Measurements from ENCODE around the gene SYVN1. TPM values are rescaled to one million over a fixed set of nuclear protein-coding genes. Genes with fewer than 3 reads are reported as not detected.
"Not testable (repeated sequence)": the region's sequence is repeated elsewhere in the genome, so short reads cannot be mapped to it uniquely, and the experiment has no call there.

The SYVN1 gene
- total RNA-seq, 2 donors from 2014 or later = 29.1 to 52.0 TPM

GRCh38 chr11:65180877-65181568 lies 46.7 kb upstream of the SYVN1 start:
- Histone ChIP-seq H3K4me1 (peaks cover 0 to 23% of the 10 kb centered on the region in 2 donors), H3K4me3 (peak overlapping the region; percentile 79 to 90), H3K9me3 (no peaks in the 10 kb centered on the region), H3K27ac (peak overlapping the region; percentile 89 to 95), H3K27me3 (no peaks in the 10 kb centered on the region), H3K36me3 (peaks cover 8% of the 10 kb centered on the region)
- peak; percentile 21 to 63 for TF ChIP-seq CTCF (IDR thresholded peaks at IDR 0.05)
- DNase-seq (ENCODE audit: low spot score) = no peak

GRCh38 chr11:65174571-65175010 lies 40.3 kb upstream of the SYVN1 start:
- H3K27ac ChIP-seq = not testable (repeated sequence)

GRCh38 chr11:65172600-65172999 lies 38.3 kb upstream of the SYVN1 start:
- Histone ChIP-seq H3K27ac (no peak overlapping the region), H3K9me3 (no peaks in the 10 kb centered on the region), H3K36me3 (no peaks in the 10 kb centered on the region), H3K4me1 (no peaks in the 10 kb centered on the region), H3K4me3 (no peak overlapping the region), H3K27me3 (no peaks in the 10 kb centered on the region)
- DNase-seq (ENCODE audit: low spot score) = no peak
- TF ChIP-seq CTCF (IDR thresholded peaks at IDR 0.05) = no peak

More at GRCh38 chr11:65174571-65175010, 40.3 kb upstream of the SYVN1 start:
- not testable (repeated sequence) for DNase-seq (ENCODE audit: low spot score); H3K4me3 ChIP-seq; H3K4me1 ChIP-seq; H3K27me3 ChIP-seq; H3K9me3 ChIP-seq; H3K36me3 ChIP-seq

- Histone ChIP-seq H3K4me3 (no peak within 1 kb of the TSS), H3K36me3 (no peaks in the 10 kb centered on the region), H3K4me1 (no peaks in the 10 kb centered on the region), H3K9me3 (no peaks in the 10 kb centered on the region), H3K27me3 (no peaks in the 10 kb centered on the region), H3K27ac (no peak within 1 kb of the TSS)
- no peak for DNase-seq (ENCODE audit: low spot score)
- no peak for TF ChIP-seq CTCF (IDR thresholded peaks at IDR 0.05)
Measured at GRCh38 chr11:65170058-65170534, 35.8 kb upstream of the SYVN1 start, which contains the start of gene SPDYC. SPDYC (plus strand) TSS chr11:65170233; CDS start chr11:65171358, 1,125 bp downstream.

- no peaks in the 10 kb centered on the region for H3K4me1 ChIP-seq
- H3K9me3 ChIP-seq = no peaks in the 10 kb centered on the region
- DNase-seq (ENCODE audit: low spot score) = no peak
- H3K36me3 ChIP-seq = no peaks in the 10 kb centered on the region
- no peak for TF ChIP-seq CTCF (IDR thresholded peaks at IDR 0.05)
- H3K27ac ChIP-seq = no peak overlapping the region
- no peak overlapping the region for H3K4me3 ChIP-seq
- H3K27me3 ChIP-seq = no peaks in the 10 kb centered on the region
Measured at GRCh38 chr11:65169164-65169641, 34.9 kb upstream of the SYVN1 start.

GRCh38 chr11:65167656-65168055 lies 33.3 kb upstream of the SYVN1 start:
- TF ChIP-seq CTCF (IDR thresholded peaks at IDR 0.05) = no peak
- DNase-seq (ENCODE audit: low spot score) = no peak
- no peaks in the 10 kb centered on the region for H3K9me3 ChIP-seq

More at GRCh38 chr11:65167656-65168055, 33.3 kb upstream of the SYVN1 start:
- no peak overlapping the region for H3K4me3 ChIP-seq
- no peaks in the 10 kb centered on the region for H3K36me3 ChIP-seq
- no peaks in the 10 kb centered on the region for H3K27me3 ChIP-seq
- H3K4me1 ChIP-seq = no peaks in the 10 kb centered on the region
- H3K27ac ChIP-seq = no peak overlapping the region
